Gastrocnemius medialis (tissue), 4 donors: Measurements from ENCODE around the gene S100A1.

ENCODE experiments used
- CTCF ChIP-seq, 5 experiments: fragments of 450-650 bp in 3 of 5; fragments of 200-600 bp in 2 of 5; sonication (generic) in 2 of 5; IDR thresholded peaks in 4 of 5; conservative IDR thresholded peaks in 1 of 5; 1 replicate in 4 of 5; 2 replicates in 1 of 5; pipeline ENCODE4 v1.5.1; 2016 to 2019; ENCODE audit warnings: antibody characterized with exemption in 5 of 5, mild to moderate bottlenecking in 3 of 5, moderate library complexity in 3 of 5
- POLR2A ChIP-seq, 2 donors: fragments of 450-650 bp; IDR thresholded peaks; one replicate each; pipeline ENCODE4 v1.6.1; 2017; ENCODE audit warnings: antibody characterized with exemption in 2 of 2, mild to moderate bottlenecking in 2 of 2, moderate library complexity in 2 of 2

GRCh38 chr1:153659656-153660055 is 31.4 kb downstream of the S100A1 start:
- no peak for TF ChIP-seq CTCF (IDR thresholded peaks at IDR 0.05 in 4 of 5, conservative IDR thresholded peaks at IDR 0.05 in 1 of 5)
- no peak for TF ChIP-seq POLR2A (IDR thresholded peaks at IDR 0.05)
